NCI-H446 treated with DMSO at 0.1 percent for 48 hours (cell line): ENCODE results near the gene RALA.
"Not testable (repeated sequence)": the region's sequence is repeated elsewhere in the genome, so short reads cannot be mapped to it uniquely, and the experiment has no call there.

Experiments
- DNase-seq: peaks from one replicate; lab custom pipeline; 2025; lab: John Stamatoyannopoulos, UW

Gene RALA

DNA sequence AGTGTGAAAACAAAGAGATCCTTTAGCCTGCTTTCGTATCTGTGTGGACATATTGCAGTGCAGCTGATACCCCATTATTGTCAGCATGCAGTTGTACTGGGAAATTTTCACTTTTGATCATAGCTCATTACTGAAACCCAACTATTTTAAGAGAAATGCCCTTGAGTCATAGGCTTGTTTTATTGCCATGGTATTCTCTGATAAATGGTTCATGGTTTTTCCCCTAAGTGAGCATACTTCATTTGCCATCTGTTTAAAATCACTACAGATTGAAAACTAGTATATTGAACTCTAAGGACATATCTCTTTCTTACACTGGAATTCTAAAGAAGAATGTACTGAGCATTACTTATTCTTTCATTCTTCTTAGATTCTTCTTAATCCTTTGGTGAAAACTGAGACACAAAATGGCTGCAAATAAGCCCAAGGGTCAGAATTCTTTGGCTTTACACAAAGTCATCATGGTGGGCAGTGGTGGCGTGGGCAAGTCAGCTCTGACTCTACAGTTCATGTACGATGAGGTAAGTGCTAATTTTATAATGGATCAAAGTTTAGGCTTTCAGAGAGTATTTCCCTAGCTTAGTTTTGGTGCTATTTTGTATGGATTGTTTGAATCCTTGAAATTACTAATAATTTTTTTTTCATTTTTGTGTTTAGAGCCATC is 63.0 kb downstream of the RALA start:
- DNase-seq = no peak

DNA sequence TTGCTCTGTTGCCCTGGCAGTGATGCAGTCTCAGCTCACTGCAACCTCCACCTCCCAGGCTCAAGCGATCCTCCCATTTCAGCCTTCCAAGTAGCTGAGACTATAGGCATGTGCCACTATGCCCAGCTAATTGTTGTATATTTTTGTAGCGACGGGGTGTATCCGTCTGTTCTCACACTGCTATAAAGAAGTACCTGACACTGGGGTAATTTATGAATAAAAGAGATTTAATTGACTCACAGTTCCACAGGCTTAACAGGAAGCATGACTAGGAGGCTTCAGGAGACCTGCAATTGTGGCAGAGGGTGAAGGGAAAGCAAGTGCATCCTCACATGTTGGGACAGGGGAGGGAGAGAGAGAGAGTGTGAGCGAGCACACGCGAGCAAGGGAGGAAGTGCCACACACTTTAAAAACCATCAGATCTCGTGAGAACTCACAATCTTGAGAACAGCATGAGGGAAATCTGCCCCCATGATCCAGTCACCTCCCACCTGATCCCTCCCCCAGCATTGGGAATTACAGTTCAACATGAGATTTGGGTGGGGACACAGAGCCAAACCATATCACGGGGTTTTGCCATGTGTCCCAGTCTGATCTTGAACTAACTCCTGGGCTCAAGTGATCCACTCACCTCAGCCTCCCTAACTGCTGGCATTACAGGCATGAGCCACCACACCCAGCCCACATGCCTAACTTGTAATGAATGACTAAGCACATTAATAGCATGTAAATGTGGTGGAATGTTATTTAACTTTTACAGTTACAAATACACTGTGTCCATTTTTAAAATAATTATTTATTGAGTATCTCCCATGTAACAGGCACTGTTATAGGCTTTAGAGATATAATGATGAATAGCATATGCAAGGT is 65.5 kb downstream of the RALA start:
- DNase-seq = no peak

DNA sequence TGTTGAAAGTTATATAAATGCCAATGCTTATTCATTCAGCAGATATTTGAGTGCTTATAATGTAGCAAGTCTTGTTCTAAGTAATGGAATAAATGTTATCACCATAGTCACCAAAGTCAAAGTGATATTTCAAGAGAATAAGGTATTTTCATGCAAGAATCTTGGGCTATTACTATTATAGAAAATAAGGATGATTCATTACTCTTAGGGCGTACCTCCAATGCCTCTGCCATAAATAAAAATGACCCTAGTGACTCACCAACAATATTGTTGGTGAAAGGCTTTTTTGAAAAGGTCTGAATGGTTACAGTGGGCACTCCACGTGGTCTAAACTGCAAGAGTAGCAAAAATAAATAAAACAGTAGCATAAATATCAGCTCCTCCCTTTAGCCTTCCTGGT is 68.4 kb downstream of the RALA start:
- DNase-seq = no peak

DNA sequence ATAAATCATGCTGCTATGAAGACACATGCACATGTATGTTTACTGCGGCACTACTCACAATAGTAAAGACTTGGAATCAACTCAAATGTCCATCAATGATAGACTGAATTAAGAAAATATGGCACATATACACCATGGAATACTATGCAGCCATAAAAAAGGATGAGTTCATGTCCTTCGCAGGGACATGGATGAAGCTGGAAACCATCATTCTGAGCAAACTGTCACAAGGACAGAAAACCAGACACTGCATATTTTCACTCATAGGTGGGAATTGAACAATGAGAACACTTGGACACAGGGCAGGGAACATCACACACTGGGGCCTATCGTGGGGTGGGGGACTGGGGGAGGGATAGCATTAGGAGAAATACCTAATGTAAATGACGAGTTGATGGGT is 69.7 kb downstream of the RALA start:
- DNase-seq = not testable (repeated sequence)

DNA sequence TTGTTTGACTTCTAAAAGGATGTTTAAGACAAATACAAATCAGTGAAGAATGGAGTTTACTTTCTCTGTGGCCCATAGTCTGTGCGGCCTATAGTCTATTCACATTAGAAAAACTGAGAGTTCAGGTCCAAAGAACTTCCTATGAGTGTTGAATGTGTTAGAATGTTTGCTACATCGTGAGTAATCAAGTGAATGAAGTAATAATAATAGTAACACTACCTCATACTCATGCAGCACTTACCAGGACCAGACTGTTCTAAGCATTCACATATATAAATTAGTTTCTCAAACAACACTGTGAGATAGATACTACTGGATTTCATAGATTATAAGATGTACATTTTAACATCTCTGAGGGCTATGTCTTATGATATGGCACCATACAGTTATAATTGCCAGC is 70.4 kb downstream of the RALA start:
- no peak for DNase-seq

DNA sequence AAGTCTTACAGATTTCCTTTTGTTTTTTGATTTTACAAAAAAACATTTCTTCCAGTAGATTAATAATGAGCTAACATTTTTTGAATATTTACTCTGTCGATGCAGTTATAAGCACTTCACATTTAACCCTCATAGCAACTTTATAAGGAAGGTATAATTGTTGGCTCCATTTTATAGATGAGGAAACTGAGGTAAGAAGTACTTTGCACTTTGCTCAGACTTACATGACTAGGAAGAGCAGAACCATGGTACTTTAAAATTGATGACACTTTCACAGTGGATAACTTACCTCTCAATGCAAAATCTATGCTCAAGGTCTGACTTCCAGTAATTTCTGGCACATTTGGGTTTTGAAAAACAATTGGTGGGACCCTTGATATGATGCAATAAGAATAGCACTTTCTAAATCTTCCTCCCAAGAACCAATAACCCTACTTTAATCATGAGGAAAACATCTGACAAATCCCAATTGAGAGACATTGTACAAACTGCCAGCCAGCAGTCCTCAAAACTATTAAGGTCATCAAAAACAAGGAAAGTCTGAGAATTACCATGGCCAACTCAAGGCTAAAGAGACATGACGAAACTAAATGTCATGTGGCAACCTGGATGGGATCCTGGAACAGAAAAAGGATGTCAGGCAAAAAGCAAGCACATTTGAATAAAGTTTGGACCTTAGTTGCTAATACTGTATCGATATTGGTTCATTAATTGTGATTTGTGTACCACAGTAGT is 72.6 kb downstream of the RALA start:
- DNase-seq = no peak

DNA sequence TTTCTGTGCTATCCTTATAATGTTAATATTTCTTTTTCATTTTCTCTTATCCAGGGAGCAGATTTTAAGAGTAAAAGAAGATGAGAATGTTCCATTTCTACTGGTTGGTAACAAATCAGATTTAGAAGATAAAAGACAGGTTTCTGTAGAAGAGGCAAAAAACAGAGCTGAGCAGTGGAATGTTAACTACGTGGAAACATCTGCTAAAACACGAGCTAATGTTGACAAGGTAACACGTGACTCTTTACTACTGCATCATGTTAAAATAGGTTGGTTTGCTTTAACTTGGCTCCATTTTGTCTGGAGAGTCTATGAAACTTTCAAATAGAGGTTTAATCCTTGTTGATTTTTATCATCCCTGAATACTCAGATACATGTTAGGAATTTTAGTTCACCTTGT is 73.3 kb downstream of the RALA start:
- DNase-seq = no peak

DNA sequence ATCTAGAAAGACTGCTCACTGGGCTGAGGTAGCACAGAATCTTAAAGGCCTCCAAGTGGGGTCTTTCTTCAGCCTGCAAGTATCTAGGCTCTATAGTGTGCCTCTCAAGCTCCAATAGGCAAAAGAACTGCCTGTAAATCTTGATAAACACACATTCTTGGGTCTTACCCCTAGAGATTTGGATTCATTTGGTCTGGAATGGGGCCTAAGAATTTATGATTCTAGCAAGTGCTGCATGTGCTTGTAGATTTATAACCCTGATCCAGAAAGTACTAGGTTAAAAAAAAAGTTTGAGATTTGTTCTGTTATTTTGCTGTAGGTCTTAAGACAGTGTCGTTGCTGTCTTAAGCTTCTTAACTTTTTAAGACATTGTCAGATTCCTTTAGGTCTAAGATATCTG is 74.1 kb downstream of the RALA start:
- DNase-seq = no peak

DNA sequence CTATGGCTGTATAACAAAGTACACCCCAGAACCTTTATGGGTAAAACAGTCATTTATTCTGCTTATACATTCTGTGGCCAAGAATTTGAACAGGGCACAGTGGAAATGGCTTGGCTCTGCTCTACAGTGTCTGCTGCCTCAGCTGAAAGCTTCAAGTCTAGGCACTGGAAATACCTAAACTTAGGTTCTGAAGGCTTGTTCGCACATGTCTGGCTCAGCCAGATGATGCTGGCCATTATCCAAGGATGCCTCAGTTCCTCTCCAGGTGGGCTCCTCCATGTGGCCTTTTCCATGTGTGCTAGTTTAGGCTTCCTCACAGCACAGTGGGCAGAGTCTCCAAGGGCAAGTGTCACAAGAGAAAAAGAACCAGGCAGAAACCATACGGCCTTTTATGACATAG is 76.8 kb downstream of the RALA start:
- DNase-seq = no peak

DNA sequence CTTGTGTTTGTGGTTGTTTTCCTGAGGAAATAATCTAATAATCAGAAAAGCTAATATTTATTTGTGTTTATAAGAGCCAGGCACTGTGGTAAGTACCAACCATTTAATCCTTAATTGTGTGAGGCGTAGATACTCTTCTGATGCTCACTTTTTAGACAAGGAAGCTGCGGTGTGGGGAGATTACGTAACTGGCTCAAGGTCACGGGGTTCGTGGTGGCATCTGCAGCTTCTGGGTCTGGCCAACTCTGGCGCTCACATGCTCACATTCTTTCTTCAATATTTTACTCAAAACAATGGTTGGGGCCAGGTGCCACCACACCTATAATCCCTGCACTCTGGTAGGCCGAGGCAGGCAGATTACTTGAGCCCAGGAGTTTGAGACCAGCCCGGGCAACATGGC is 77.6 kb downstream of the RALA start:
- DNase-seq = no peak

DNA sequence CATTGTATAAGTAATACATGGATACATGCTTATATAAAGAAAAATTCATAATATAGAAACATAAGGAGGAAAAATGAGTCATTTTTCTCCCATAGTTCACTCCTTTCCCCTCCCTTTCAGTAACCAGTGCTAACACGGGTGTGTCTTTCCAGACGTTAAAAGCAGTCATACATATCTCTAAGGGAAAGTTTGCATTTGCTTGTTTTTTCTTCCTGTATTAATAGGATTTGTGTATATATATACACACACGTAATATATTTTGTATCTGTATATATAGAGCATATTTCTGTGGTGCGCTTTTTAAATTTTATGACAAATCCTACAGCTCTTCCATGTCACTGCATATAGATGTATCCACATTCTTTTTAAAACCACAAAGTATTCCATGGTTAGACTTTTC is 78.8 kb downstream of the RALA start:
- no peak for DNase-seq

DNA sequence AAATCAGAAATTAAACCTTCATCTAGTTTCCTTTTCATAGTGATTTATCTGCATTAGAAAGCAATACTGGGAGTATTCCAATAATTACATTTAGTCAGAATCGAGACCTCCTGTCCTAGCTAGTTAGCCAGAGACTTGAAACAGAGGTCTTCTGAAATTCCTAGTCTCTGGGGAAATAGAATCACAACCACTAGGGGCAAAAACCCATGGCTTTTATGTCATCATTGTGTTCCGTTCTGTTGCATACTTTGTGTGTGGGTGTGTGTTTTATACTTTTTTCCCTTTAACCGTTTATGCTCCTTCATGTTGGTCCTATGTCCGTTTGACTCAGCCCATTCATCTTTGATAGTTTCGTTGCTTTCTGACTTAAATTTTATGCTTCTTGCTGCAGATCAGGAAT is 79.8 kb downstream of the RALA start:
- DNase-seq = no peak

DNA sequence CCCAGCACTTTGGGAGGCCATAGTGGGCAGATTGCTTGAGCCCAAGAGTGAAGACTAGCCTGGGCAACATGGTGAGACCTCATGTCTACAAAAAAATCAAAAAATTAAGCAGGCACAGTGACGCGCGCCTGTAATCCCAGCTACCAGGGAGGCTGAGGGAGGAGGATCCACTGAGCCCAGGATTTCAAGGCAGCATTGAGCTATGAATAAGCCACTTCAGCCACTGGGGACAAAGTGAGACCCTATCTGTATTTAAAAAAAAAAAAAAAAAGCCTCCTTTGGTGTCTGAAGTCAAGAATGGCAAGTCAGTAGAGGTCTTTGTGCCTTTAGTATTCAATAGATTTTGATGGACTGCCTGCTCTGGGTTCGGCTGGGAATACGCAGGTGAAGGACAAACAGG is 85.7 kb downstream of the RALA start:
- no peak for DNase-seq

DNA sequence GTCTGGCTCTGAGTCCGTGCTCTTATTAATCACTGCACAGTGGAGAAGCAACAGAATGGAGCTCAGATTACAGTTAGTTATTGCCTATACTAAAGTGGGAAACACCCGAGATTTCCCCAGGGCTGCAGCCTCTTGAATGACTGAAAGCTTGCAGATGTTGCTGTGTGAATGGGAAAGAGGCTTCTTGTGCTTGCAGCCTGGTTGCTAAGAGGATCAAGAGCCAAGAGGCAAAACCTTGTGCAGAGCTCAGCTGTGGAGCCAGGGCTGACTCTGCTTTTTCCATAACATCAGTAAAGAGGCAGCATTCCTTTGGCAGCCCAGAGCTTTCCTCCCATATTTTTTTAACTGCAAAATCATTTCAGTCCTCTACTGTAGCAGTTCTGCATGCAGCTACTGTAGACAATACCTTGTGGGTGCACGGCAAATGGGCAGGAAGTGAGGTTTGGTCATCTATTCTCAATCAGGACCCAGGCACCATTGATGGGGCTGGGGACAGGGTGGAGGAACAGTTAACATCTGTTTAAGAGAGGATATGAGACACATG is 86.5 kb downstream of the RALA start:
- DNase-seq = no peak

DNA sequence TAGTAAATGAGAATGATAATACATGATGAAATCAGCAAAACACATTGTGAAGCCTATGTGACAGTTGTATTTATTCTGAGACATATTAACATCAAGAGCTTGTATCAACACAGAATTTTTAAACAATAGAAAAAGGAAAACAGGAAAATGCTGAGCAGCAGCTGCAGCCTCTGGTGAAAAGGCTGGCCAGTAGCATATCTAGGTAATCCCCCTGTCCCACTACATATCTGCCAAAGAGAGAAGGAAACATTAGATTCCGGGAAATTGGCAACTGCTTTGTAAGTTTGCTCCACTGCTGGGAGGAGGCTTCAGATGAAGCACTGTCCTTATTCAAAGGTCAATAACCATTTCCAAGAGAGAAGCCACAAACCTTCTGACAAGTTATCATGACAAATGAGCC is 89.4 kb downstream of the RALA start:
- no peak for DNase-seq

DNA sequence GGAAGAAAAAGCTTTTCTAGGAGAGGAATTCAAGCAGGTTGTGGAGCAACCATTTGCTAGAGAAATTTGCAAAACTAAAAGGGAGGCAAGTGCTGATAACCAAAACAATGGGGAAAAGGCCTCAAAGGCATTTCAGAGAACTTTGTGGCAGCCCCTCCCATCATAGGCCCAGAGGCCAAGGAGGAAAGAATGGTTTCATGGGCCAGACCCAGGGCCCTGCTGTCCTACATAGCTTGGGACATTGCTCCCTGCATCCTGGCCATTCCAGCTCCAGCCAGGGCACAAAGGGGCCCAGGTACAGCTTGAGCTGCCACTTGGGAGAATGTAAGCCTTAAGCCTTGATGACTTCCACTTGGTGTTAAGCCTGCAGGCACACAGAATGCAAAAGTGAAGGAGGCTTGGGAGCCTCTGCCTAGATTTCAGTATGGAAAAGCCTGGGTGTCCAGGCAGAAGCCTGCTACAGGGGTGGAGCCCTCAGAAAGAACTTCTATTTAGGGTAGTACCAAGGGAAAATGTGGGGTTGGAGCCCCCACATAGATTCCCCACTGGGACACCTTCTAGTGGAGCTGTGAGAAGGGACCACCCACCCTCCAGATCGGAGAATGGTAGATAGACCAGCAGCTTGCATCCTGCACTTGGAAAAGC is 91.2 kb downstream of the RALA start:
- no peak for DNase-seq

DNA sequence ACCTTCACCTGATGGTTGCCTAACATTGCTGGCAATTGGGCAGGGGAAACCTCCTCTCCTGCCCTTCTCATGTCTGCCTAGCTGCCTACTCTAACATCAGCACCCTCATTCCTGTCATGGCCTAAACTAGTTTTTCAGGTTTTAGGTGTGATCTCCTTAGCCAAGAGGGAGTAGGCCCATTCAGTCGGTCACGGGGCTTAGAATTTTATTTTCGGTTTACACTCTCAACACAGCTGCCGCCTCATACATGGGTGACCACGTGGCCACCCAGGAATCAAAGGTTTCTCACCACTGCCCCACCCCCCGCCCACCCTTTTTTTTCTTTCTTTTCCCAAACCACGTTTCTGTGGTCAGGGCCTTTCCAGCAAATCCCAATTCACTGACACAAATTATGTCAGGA is 97.2 kb downstream of the RALA start:
- DNase-seq = no peak

DNA sequence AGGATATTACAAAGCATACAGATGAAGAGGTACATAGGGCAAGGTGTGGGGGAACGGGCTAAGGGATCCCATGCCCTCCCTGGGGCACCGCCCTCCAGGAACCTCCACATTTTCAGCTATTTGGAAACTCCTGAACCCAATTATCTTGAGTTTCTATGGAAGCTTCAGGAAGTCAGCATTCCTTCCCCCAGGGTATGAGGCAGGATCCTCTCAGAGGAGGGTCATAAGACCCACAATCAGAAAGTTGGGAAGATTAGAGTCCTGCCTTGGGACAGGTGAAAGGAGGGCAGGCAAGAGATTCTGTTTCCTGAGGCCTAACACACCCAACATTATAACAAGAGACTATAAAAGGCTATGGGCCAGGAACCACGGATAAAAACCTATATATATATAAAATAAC is 98.0 kb downstream of the RALA start:
- DNase-seq = no peak

DNA sequence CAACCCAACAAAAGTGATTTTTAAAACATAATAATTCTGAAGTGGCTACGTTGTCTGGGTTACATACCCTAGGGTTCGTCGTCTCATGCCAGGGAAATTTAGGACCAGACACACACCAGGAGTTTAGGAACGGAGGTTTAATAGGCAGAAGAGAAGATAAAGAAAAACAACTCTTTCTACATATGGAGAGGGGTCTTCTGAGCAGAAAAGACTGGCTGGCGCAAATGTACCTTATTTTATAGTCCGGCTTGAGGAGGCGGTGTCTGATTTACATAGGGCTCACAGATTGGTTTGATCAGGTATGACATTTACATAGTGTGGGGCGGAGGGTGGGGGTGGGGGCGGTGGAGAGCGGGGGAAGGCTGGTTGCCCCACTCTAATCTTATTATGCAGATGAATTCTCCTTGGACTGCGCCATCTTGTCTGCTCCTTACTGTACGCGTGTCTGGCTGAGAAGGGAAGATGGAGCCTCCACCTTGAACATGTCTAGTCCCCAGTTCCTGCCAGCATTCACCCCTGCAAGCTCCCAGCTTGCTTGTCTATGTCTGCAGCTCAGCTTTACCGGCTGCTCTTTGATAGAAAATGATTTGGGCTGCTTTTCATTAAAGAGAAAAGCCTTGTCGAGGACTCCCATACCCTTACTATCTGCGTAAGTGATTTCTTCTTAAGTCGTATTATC is 98.7 kb downstream of the RALA start:
- DNase-seq = no peak

DNA sequence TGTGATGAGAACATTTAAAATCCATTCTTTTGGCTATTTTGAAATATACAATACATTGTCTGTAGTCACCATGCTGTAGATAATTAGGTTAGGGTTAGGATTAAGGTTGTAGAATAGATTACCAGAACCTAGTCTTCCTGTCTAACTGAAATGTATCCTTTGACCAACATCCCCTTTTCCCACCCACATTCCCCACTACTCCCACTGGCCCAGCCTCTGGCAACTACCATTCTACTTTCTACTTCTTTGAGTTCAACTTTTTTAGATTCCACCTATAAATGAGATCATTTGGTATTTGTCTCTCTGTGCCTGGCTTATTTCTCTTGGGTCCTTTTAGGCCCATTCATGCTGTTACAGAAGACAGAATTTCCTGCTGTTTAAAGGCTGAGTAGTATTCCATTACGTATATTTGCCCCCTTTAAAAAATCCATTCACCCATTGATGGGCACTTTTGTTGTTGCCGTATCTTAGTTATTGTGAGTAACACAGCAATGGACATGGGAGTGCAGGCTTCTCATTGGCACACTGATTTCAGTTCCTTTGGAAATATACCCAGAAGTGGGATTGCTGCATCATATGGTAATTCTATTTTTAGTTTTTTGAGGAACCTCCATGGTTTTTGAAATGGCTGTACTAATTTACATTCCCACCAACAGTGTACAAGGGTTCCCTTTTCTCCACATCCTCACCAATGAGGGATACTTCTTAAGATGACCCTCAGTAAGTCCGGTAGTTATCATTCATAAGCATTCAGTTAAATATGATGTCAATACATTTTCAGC is 104.0 kb downstream of the RALA start:
- DNase-seq = no peak
